ENCODE results near the gene PRR5.
"Not testable (repeated sequence)": the region's sequence is repeated elsewhere in the genome, so short reads cannot be mapped to it uniquely, and the experiment has no call there.

PRR5 gene

GRCh38 chr22:44737406-44738346 is 35.7 kb downstream of the PRR5 start:
- Histone ChIP-seq H3K27me3 (ENCODE audit: control insufficient read depth, insufficient read depth, low read length) (no peaks in the 10 kb centered on the region), H3K36me3 (ENCODE audit: control insufficient read depth, insufficient read depth, low read length) (no peaks in the 10 kb centered on the region), H3K27ac (no peak overlapping the region), H3K79me2 (no peaks in the 10 kb centered on the region), H3K4me2 (ENCODE audit: low read length) (no peak overlapping the region), H3K9me3 (ENCODE audit: control insufficient read depth, low read length) (no peaks in the 10 kb centered on the region), H3K4me1 (no peaks in the 10 kb centered on the region), H2AFZ (no peak overlapping the region), H3K4me3 (ENCODE audit: low read depth, low read length) (no peak overlapping the region), H3K9ac (no peak overlapping the region)
- TF ChIP-seq CTCF (IDR thresholded peaks at IDR 0.05), result no peak

GRCh38 chr22:44738347-44738715 is 36.3 kb downstream of the PRR5 start:
- no peak overlapping the region for H3K27ac ChIP-seq
- H3K9ac ChIP-seq, result no peak overlapping the region
- no peaks in the 10 kb centered on the region for H3K27me3 ChIP-seq (ENCODE audit: control insufficient read depth, insufficient read depth, low read length)
- no peak overlapping the region for H3K4me3 ChIP-seq (ENCODE audit: low read depth, low read length)
- no peaks in the 10 kb centered on the region for H3K4me1 ChIP-seq
- no peaks in the 10 kb centered on the region for H3K36me3 ChIP-seq (ENCODE audit: control insufficient read depth, insufficient read depth, low read length)
- TF ChIP-seq CTCF (IDR thresholded peaks at IDR 0.05), result no peak
- no peak overlapping the region for H2AFZ ChIP-seq
- H3K4me2 ChIP-seq (ENCODE audit: low read length), result no peak overlapping the region
- no peaks in the 10 kb centered on the region for H3K79me2 ChIP-seq
- H3K9me3 ChIP-seq (ENCODE audit: control insufficient read depth, low read length), result no peaks in the 10 kb centered on the region

GRCh38 chr22:44739024-44739423 is 37.0 kb downstream of the PRR5 start:
- no peak for TF ChIP-seq CTCF (IDR thresholded peaks at IDR 0.05)
- H3K4me1 ChIP-seq, result no peaks in the 10 kb centered on the region

GRCh38 chr22:44739666-44740065 is 37.7 kb downstream of the PRR5 start:
- H2AFZ ChIP-seq; H3K27me3 ChIP-seq (ENCODE audit: control insufficient read depth, insufficient read depth, low read length); H3K9me3 ChIP-seq (ENCODE audit: control insufficient read depth, low read length); H3K4me2 ChIP-seq (ENCODE audit: low read length); H3K9ac ChIP-seq; H3K4me3 ChIP-seq (ENCODE audit: low read depth, low read length); H3K27ac ChIP-seq; H3K79me2 ChIP-seq; H3K4me1 ChIP-seq; H3K36me3 ChIP-seq (ENCODE audit: control insufficient read depth, insufficient read depth, low read length): not testable (repeated sequence)

More at GRCh38 chr22:44739024-44739423, 37.0 kb downstream of the PRR5 start:
- Histone ChIP-seq H3K4me3 (ENCODE audit: low read depth, low read length) (no peak overlapping the region), H3K4me2 (ENCODE audit: low read length) (no peak overlapping the region), H3K9me3 (ENCODE audit: control insufficient read depth, low read length) (no peaks in the 10 kb centered on the region), H3K79me2 (no peaks in the 10 kb centered on the region), H3K27me3 (ENCODE audit: control insufficient read depth, insufficient read depth, low read length) (no peaks in the 10 kb centered on the region), H3K27ac (no peak overlapping the region), H3K36me3 (ENCODE audit: control insufficient read depth, insufficient read depth, low read length) (no peaks in the 10 kb centered on the region), H2AFZ (no peak overlapping the region), H3K9ac (no peak overlapping the region)

- no peaks in the 10 kb centered on the region for H3K79me2 ChIP-seq
- H3K27me3 ChIP-seq (ENCODE audit: control insufficient read depth, insufficient read depth, low read length), result no peaks in the 10 kb centered on the region
- no peak overlapping the region for H3K4me2 ChIP-seq (ENCODE audit: low read length)
- H3K36me3 ChIP-seq (ENCODE audit: control insufficient read depth, insufficient read depth, low read length), result no peaks in the 10 kb centered on the region
- no peak overlapping the region for H3K4me3 ChIP-seq (ENCODE audit: low read depth, low read length)
- no peaks in the 10 kb centered on the region for H3K4me1 ChIP-seq
- H2AFZ ChIP-seq, result no peak overlapping the region
- H3K27ac ChIP-seq, result no peak overlapping the region
- no peak for TF ChIP-seq CTCF (IDR thresholded peaks at IDR 0.05)
- no peaks in the 10 kb centered on the region for H3K9me3 ChIP-seq (ENCODE audit: control insufficient read depth, low read length)
- H3K9ac ChIP-seq, result no peak overlapping the region
Observed at GRCh38 chr22:44740307-44740706, 38.3 kb downstream of the PRR5 start.
